Activated CD8-positive, alpha-beta memory T cell treated with anti-CD3 and anti-CD28 coated beads, Interleukin-2, amount 50 U/mL, for 1 hour (primary cell): ENCODE results near the gene HPSE2.

ENCODE experiments used
- DNase-seq: peaks from one replicate; pipeline ENCODE4 v3.0.0-alpha.2; 2020; ENCODE audit errors: extremely low read depth

HPSE2 gene

GRCh38 chr10:98433881-98434732 is 801.5 kb downstream of the HPSE2 start:
- no peak for DNase-seq

GRCh38 chr10:98433371-98433770 is 802.3 kb downstream of the HPSE2 start:
- DNase-seq = no peak

- DNase-seq = no peak
Observed at GRCh38 chr10:98432330-98432729, 803.3 kb downstream of the HPSE2 start.

GRCh38 chr10:98431016-98431415 is 804.6 kb downstream of the HPSE2 start:
- no peak for DNase-seq

- DNase-seq = no peak
Observed at GRCh38 chr10:98430427-98430826, 805.2 kb downstream of the HPSE2 start.

GRCh38 chr10:98429320-98430072 is 806.2 kb downstream of the HPSE2 start:
- no peak for DNase-seq

GRCh38 chr10:98427011-98427515 is 808.6 kb downstream of the HPSE2 start:
- DNase-seq = no peak

GRCh38 chr10:98425511-98426352 is 809.9 kb downstream of the HPSE2 start:
- no peak for DNase-seq

GRCh38 chr10:98424295-98425254 is 811.1 kb downstream of the HPSE2 start:
- DNase-seq = no peak

GRCh38 chr10:98423691-98424120 is 811.9 kb downstream of the HPSE2 start:
- no peak for DNase-seq

- no peak for DNase-seq
Observed at GRCh38 chr10:98422182-98422581, 813.5 kb downstream of the HPSE2 start.

- no peak for DNase-seq
Observed at GRCh38 chr10:98420786-98421185, 814.9 kb downstream of the HPSE2 start.

- no peak for DNase-seq
Observed at GRCh38 chr10:98419469-98420261, 816.0 kb downstream of the HPSE2 start.

- DNase-seq = no peak
Observed at GRCh38 chr10:98418665-98419468, 816.8 kb downstream of the HPSE2 start.

- DNase-seq = no peak
Observed at GRCh38 chr10:98417973-98418664, 817.5 kb downstream of the HPSE2 start.

GRCh38 chr10:98417481-98417959 is 818.1 kb downstream of the HPSE2 start:
- no peak for DNase-seq

GRCh38 chr10:98416606-98417388 is 818.9 kb downstream of the HPSE2 start:
- DNase-seq = no peak
